ENCODE data around the gene VSIG8.

Gene VSIG8

DNA sequence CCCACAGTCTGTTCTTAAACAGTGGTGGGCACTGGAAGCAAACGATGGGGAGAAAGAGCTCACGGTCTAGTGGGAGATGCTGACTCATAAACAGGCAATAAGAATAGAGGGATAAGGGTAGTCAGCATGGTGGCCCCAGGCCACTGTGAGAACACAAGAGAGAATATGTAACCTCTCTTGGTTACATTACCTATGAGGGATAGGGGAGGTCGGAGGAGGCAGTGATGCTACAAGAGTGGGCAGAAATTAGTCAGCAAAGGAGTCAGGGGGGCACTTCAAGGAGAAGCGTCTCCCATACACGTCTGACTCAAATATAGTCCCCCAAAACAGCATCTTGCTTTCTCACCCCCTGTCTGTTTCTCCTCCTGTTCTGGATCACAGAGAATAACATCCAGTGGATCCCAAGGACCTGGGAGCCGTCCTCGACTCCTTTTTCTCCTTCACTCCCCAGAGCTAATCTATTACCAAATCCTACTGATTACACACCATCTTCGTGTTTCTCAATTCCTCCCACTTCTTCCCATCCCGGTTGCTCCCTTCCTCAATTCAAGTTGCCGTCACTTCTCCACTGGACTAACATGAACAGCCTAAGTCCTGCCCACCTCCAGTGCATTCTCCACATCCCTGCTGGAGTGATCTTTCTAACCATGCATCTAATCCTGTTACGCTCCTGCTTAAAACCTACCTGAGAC is 33.7 kb downstream of the VSIG8 start:
- no peak overlapping the region for H3K4me3 ChIP-seq (replicated peaks in 1 of 2; ENCODE audit: low read depth in 2 of 2, low read length in 2 of 2)
- TF ChIP-seq, protein P1, sequence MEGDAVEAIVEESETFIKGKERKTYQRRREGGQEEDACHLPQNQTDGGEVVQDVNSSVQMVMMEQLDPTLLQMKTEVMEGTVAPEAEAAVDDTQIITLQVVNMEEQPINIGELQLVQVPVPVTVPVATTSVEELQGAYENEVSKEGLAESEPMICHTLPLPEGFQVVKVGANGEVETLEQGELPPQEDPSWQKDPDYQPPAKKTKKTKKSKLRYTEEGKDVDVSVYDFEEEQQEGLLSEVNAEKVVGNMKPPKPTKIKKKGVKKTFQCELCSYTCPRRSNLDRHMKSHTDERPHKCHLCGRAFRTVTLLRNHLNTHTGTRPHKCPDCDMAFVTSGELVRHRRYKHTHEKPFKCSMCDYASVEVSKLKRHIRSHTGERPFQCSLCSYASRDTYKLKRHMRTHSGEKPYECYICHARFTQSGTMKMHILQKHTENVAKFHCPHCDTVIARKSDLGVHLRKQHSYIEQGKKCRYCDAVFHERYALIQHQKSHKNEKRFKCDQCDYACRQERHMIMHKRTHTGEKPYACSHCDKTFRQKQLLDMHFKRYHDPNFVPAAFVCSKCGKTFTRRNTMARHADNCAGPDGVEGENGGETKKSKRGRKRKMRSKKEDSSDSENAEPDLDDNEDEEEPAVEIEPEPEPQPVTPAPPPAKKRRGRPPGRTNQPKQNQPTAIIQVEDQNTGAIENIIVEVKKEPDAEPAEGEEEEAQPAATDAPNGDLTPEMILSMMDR (IDR thresholded peaks at IDR 0.05; ENCODE audit: low read depth, low read length), result no peak
- no peak for DNase-seq (ENCODE audit: low read depth in 2 of 2)

DNA sequence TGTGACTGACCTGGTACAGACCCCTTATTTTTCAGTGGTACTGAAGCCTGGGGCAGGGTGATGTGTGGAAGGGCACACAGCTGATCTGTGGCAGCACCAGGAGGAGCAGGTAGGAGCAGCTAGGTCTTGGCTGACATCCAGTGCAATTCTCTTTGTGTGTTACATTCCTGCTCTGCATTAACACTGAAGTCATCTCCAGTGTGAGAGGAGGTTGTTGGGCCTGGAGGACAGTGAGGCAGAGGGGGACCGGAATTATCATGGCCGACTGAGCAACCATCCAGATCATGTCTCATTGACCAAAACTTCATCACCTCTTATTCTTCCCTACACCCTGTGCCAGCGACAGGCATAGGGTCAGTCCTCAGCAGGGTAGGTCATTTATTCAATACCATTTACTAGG is 34.3 kb downstream of the VSIG8 start:
- TF ChIP-seq, protein P1 (IDR thresholded peaks at IDR 0.05; ENCODE audit: low read depth, low read length), result no peak
- no peak overlapping the region for H3K4me3 ChIP-seq (replicated peaks in 1 of 2; ENCODE audit: low read depth in 2 of 2, low read length in 2 of 2)
- DNase-seq (ENCODE audit: low read depth in 2 of 2), result peak in 1 of 2 donors; percentile 13

DNA sequence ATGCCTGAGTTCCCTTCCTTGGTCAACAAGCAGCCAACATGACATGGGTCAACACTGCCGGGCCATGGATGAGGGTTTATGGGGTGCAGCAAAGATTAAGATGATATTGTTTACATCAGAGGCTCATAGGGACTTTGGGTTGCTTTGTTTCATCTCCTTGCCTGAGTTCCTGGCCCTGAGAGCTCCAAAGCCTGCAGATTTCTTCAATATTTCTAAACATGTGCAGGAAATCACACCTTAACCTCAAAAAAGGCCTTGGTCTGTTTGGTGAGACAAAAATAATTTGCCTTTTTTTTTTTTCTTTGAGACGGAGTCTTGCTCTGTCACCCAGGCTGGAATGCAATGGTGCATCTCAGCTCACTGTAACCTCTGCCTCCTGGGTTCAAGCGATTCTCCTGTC is 34.9 kb downstream of the VSIG8 start:
- H3K4me3 ChIP-seq (replicated peaks in 1 of 2; ENCODE audit: low read depth in 2 of 2, low read length in 2 of 2), result no peak overlapping the region
- TF ChIP-seq, protein P1 (IDR thresholded peaks at IDR 0.05; ENCODE audit: low read depth, low read length), result no peak
- DNase-seq (ENCODE audit: low read depth in 2 of 2), result no peak

DNA sequence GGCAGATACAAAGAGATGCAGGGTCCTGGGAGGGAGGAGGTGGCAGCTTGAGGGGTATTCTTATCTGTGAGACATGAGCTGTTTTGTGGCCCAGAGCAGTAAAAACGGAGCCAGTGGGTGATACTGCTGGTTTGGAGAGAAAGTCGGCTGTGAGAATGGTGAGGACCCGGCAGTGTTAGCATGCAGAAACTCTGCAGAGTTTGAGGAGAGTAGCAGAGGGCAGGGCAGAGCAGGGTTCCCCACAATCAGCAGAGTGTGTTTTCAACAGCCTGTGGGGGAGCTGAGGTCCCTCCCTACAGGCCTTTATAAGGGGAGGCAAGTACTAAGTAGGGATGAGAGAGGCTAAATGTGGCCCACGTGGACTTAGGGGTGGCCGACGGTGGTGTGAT is 35.4 kb downstream of the VSIG8 start:
- H3K4me3 ChIP-seq (replicated peaks in 1 of 2; ENCODE audit: low read depth in 2 of 2, low read length in 2 of 2), result no peak overlapping the region
- DNase-seq (ENCODE audit: low read depth in 2 of 2), result no peak

DNA sequence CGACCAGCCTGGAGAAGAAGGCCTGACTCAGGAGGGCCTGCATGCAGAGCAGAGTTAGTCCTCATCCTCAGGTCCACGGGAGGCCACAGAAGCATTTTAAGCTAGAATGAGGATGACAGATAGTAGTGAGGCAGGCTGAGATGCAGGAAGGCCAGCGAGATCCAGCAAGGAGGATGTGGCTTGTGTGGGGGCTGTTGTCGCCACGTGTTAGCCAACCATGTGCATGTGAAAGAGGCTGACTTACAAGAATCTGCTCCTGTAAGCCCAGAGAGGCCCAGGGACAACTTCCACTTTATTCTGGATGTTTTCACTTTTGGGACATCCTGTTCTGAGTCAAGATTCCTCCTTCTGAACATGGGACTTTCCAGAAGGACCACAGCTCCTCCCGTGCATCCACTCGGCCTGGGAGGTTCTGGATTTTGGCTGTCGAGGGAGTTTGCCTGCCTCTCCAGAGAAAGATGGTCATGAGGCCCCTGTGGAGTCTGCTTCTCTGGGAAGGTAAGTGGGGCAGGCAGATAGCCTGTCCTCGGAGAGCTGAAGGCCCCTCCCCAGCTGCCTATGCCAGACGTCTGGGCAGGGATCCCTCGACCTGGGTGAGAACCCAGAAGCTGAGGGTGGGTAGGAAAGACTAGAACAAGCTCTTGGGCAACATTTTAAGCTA is 35.9 kb downstream of the VSIG8 start, which contains the start of gene SLAMF8:
SLAMF8 (plus strand) TSS at position 433 of the 661 bp plus-strand sequence; CDS start at position 459, 26 bp downstream.
- H3K4me3 ChIP-seq (replicated peaks in 1 of 2; ENCODE audit: low read depth in 2 of 2, low read length in 2 of 2), result no peak within 1 kb of the TSS
- TF ChIP-seq, protein P1 (IDR thresholded peaks at IDR 0.05; ENCODE audit: low read depth, low read length), result no peak
- peak in 1 of 2 donors; percentile 50 for DNase-seq (ENCODE audit: low read depth in 2 of 2)

More for the DNA sequence above, 35.4 kb downstream of the VSIG8 start:
- TF ChIP-seq, protein P1 (IDR thresholded peaks at IDR 0.05; ENCODE audit: low read depth, low read length), result no peak

DNA sequence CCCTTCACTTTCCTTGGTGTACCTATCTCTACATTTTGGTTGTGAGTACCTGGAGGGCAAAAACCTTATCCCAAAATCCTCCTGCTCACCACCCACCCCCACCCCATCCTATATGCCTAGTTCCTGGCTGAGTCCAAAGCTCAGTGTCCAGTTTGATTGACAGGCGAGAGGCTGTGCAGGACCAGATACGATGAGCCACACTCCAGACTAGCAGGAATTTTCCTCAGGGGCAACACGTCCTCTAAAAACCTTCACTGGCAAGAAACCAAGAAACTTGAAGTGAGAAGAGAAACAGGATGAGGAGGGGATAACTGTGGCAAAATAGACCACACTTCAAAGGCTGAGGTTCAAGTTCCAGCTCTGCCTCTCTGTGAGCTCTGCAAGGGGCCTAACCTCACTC is 36.9 kb downstream of the VSIG8 start:
- no peak for DNase-seq (ENCODE audit: low read depth in 2 of 2)
- TF ChIP-seq, protein P1 (IDR thresholded peaks at IDR 0.05; ENCODE audit: low read depth, low read length), result no peak
- H3K4me3 ChIP-seq (replicated peaks in 1 of 2; ENCODE audit: low read depth in 2 of 2, low read length in 2 of 2), result no peak overlapping the region

All from cardiac fibroblast (primary cell).